Breast epithelium (tissue), 3 donors: ENCODE results near the gene PPP1R37.

Experiments used
- POLR2AphosphoS5 ChIP-seq, 3 donors: sonication (generic); formaldehyde crosslinking; IDR thresholded peaks; one replicate each; pipeline ENCODE4 v1.6.1; 2017; ENCODE audit warnings: antibody characterized with exemption in 3 of 3
- TF ChIP-seq, protein P1 (sequence below), 3 donors: fragments of 450-650 bp; IDR thresholded peaks; one replicate each; pipeline ENCODE4 v1.5.1; 2016 to 2017; ENCODE audit warnings: antibody characterized with exemption in 3 of 3, mild to moderate bottlenecking in 3 of 3, moderate library complexity in 3 of 3

GRCh38 chr19:45121827-45122345 lies 28.9 kb downstream of the PPP1R37 start:
- no peak for TF ChIP-seq POLR2AphosphoS5 (IDR thresholded peaks at IDR 0.05)
- TF ChIP-seq, protein P1, sequence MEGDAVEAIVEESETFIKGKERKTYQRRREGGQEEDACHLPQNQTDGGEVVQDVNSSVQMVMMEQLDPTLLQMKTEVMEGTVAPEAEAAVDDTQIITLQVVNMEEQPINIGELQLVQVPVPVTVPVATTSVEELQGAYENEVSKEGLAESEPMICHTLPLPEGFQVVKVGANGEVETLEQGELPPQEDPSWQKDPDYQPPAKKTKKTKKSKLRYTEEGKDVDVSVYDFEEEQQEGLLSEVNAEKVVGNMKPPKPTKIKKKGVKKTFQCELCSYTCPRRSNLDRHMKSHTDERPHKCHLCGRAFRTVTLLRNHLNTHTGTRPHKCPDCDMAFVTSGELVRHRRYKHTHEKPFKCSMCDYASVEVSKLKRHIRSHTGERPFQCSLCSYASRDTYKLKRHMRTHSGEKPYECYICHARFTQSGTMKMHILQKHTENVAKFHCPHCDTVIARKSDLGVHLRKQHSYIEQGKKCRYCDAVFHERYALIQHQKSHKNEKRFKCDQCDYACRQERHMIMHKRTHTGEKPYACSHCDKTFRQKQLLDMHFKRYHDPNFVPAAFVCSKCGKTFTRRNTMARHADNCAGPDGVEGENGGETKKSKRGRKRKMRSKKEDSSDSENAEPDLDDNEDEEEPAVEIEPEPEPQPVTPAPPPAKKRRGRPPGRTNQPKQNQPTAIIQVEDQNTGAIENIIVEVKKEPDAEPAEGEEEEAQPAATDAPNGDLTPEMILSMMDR (IDR thresholded peaks at IDR 0.05) = no peak
